ENCODE results near the gene UNC50. TPM values are rescaled to one million over a fixed set of nuclear protein-coding genes. Genes with fewer than 3 reads are reported as not detected.

UNC50 gene
- 55.8 TPM for total RNA-seq

GRCh38 chr2:98608116-98608961 lies at the start of gene UNC50, which contains the start of gene COA5:
UNC50 (plus strand) TSS chr2:98608589; CDS start chr2:98609760, 1,171 bp downstream.
COA5 (minus strand) TSS chr2:98608512; CDS start chr2:98608405, 107 bp downstream.
- DNase-seq (ENCODE audit: low spot score in 2 of 2) (peak; percentile 97 to 98), FAIRE-seq (no peak)

GRCh38 chr2:98558852-98559530 lies 49.4 kb upstream of the UNC50 start:
- DNase-seq (ENCODE audit: low spot score in 2 of 2) = no peak

GRCh38 chr2:98559581-98559980 lies 48.8 kb upstream of the UNC50 start:
- FAIRE-seq = no peak
- DNase-seq (ENCODE audit: low spot score in 2 of 2) = no peak

More at GRCh38 chr2:98558852-98559530, 49.4 kb upstream of the UNC50 start:
- no peak for FAIRE-seq

GRCh38 chr2:98560256-98560771 lies 48.1 kb upstream of the UNC50 start:
- FAIRE-seq (no peak), DNase-seq (ENCODE audit: low spot score in 2 of 2) (peak in 1 of 2 donors; percentile 38)

GRCh38 chr2:98561018-98561417 lies 47.4 kb upstream of the UNC50 start:
- DNase-seq (ENCODE audit: low spot score in 2 of 2) (no peak), FAIRE-seq (no peak)

- FAIRE-seq = no peak
- DNase-seq (ENCODE audit: low spot score in 2 of 2) = no peak
These were observed 46.3 kb upstream of the UNC50 start for GRCh38 chr2:98561902-98562695.

- DNase-seq (ENCODE audit: low spot score in 2 of 2) (no peak), FAIRE-seq (no peak)
These were observed 45.0 kb upstream of the UNC50 start for GRCh38 chr2:98563394-98563793.

GRCh38 chr2:98564541-98565132 lies 43.8 kb upstream of the UNC50 start:
- DNase-seq (ENCODE audit: low spot score in 2 of 2) (no peak), FAIRE-seq (no peak)

- DNase-seq (ENCODE audit: low spot score in 2 of 2) (no peak), FAIRE-seq (no peak)
These were observed 43.0 kb upstream of the UNC50 start for GRCh38 chr2:98565286-98565860.

- no peak for FAIRE-seq
- no peak for DNase-seq (ENCODE audit: low spot score in 2 of 2)
These were observed 42.4 kb upstream of the UNC50 start for GRCh38 chr2:98565941-98566340.

GRCh38 chr2:98568161-98568956 lies 40.0 kb upstream of the UNC50 start:
- FAIRE-seq = no peak
- no peak for DNase-seq (ENCODE audit: low spot score in 2 of 2)

- FAIRE-seq (no peak), DNase-seq (ENCODE audit: low spot score in 2 of 2) (peak in 1 of 2 donors; percentile 54)
These were observed 39.1 kb upstream of the UNC50 start for GRCh38 chr2:98569197-98569793.

- DNase-seq (ENCODE audit: low spot score in 2 of 2) (no peak), FAIRE-seq (no peak)
These were observed 38.5 kb upstream of the UNC50 start for GRCh38 chr2:98569915-98570314.

GRCh38 chr2:98570356-98570755 lies 38.0 kb upstream of the UNC50 start:
- DNase-seq (ENCODE audit: low spot score in 2 of 2) (no peak), FAIRE-seq (no peak)

- DNase-seq (ENCODE audit: low spot score in 2 of 2) (no peak), FAIRE-seq (no peak)
These were observed 37.2 kb upstream of the UNC50 start for GRCh38 chr2:98571121-98571701.

GRCh38 chr2:98571796-98572195 lies 36.6 kb upstream of the UNC50 start:
- DNase-seq (ENCODE audit: low spot score in 2 of 2) = no peak
- FAIRE-seq = no peak

- no peak for DNase-seq (ENCODE audit: low spot score in 2 of 2)
- FAIRE-seq = no peak
These were observed 36.2 kb upstream of the UNC50 start for GRCh38 chr2:98572211-98572610.

GRCh38 chr2:98572676-98573075 lies 35.7 kb upstream of the UNC50 start:
- FAIRE-seq = no peak
- peak in 1 of 2 donors; percentile 57 for DNase-seq (ENCODE audit: low spot score in 2 of 2)

Measured in frontal cortex (tissue), 4 donors.